ENCODE results near the gene SYNGR3.

Gene SYNGR3

GRCh38 chr16:1974157-1975070 lies 15.4 kb upstream of the SYNGR3 start:
- DNase-seq (ENCODE audit: low read depth) = no peak
- no peak overlapping the region for H3K4me3 ChIP-seq (ENCODE audit: low read depth, low read length)

GRCh38 chr16:1975432-1976215 lies 14.1 kb upstream of the SYNGR3 start:
- H3K4me3 ChIP-seq (ENCODE audit: low read depth, low read length) = no peak overlapping the region
- no peak for DNase-seq (ENCODE audit: low read depth)

GRCh38 chr16:1976216-1976520 lies 13.6 kb upstream of the SYNGR3 start:
- H3K4me3 ChIP-seq (ENCODE audit: low read depth, low read length) = no peak overlapping the region
- DNase-seq (ENCODE audit: low read depth) = no peak

GRCh38 chr16:1976951-1977874 lies 12.6 kb upstream of the SYNGR3 start:
- H3K4me3 ChIP-seq (ENCODE audit: low read depth, low read length) = no peak overlapping the region
- DNase-seq (ENCODE audit: low read depth) = no peak

- no peak for DNase-seq (ENCODE audit: low read depth)
- no peak overlapping the region for H3K4me3 ChIP-seq (ENCODE audit: low read depth, low read length)
Measured at GRCh38 chr16:1977875-1978268, 11.9 kb upstream of the SYNGR3 start.

GRCh38 chr16:1978476-1979120 lies 11.2 kb upstream of the SYNGR3 start:
- H3K4me3 ChIP-seq (ENCODE audit: low read depth, low read length) = no peak overlapping the region
- no peak for DNase-seq (ENCODE audit: low read depth)

GRCh38 chr16:1979271-1980029 lies 10.3 kb upstream of the SYNGR3 start:
- H3K4me3 ChIP-seq (ENCODE audit: low read depth, low read length) = no peak overlapping the region
- no peak for DNase-seq (ENCODE audit: low read depth)

GRCh38 chr16:1980030-1980769 lies 9.6 kb upstream of the SYNGR3 start:
- H3K4me3 ChIP-seq (ENCODE audit: low read depth, low read length) = no peak overlapping the region

GRCh38 chr16:1980770-1981087 lies 9.0 kb upstream of the SYNGR3 start:
- no peak overlapping the region for H3K4me3 ChIP-seq (ENCODE audit: low read depth, low read length)
- DNase-seq (ENCODE audit: low read depth) = no peak

More at GRCh38 chr16:1980030-1980769, 9.6 kb upstream of the SYNGR3 start:
- DNase-seq (ENCODE audit: low read depth) = no peak

GRCh38 chr16:1981398-1981836 lies 8.4 kb upstream of the SYNGR3 start, which contains the start of gene NOXO1:
NOXO1 (minus strand) TSS chr16:1981469; CDS start chr16:1981179, 290 bp downstream.
- DNase-seq (ENCODE audit: low read depth) = no peak
- H3K4me3 ChIP-seq (ENCODE audit: low read depth, low read length) = no peak within 1 kb of the TSS

GRCh38 chr16:1982013-1982433 lies 7.7 kb upstream of the SYNGR3 start:
- no peak for DNase-seq (ENCODE audit: low read depth)
- no peak overlapping the region for H3K4me3 ChIP-seq (ENCODE audit: low read depth, low read length)

GRCh38 chr16:1982991-1983543 lies 6.7 kb upstream of the SYNGR3 start:
- H3K4me3 ChIP-seq (ENCODE audit: low read depth, low read length) = peak overlapping the region; percentile 56
- no peak for DNase-seq (ENCODE audit: low read depth)

GRCh38 chr16:1983544-1984346 lies 6.0 kb upstream of the SYNGR3 start, which contains the start of gene GFER:
GFER (plus strand) TSS chr16:1984193; CDS start chr16:1984219, 26 bp downstream.
- peak; percentile 70 for DNase-seq (ENCODE audit: low read depth)
- peak within 1 kb of the TSS; percentile 71 for H3K4me3 ChIP-seq (ENCODE audit: low read depth, low read length)

GRCh38 chr16:1984347-1985225 lies 5.2 kb upstream of the SYNGR3 start:
- DNase-seq (ENCODE audit: low read depth) = no peak
- H3K4me3 ChIP-seq (ENCODE audit: low read depth, low read length) = peak overlapping the region; percentile 71

- no peak for DNase-seq (ENCODE audit: low read depth)
- peak overlapping the region; percentile 71 for H3K4me3 ChIP-seq (ENCODE audit: low read depth, low read length)
Measured at GRCh38 chr16:1985466-1986150, 4.2 kb upstream of the SYNGR3 start.

All from skeletal muscle cell (primary cell).